HG03025 (cell line): ENCODE results near the gene RIMOC1.

ENCODE experiments used
- ATAC-seq: cut with Tn5 transposase; IDR thresholded peaks from one replicate; pipeline ENCODE4 v1.9.1; 2021; ENCODE audit warnings: mild to moderate bottlenecking, moderate library complexity; ENCODE audit not compliant: unreplicated experiment, low FRiP score

Gene RIMOC1

GRCh38 chr5:41903892-41904799, at the start of gene RIMOC1:
Gene RIMOC1, plus strand, starts transcription at chr5:41904344. Its CDS starts 24 bp downstream, at chr5:41904368.
- peak; percentile 100 for ATAC-seq

GRCh38 chr5:41856644-41857491, 47.3 kb upstream of the RIMOC1 start:
- ATAC-seq, result peak; percentile 88

GRCh38 chr5:41857989-41858388, 46.2 kb upstream of the RIMOC1 start:
- no peak for ATAC-seq

GRCh38 chr5:41858890-41859289, 45.3 kb upstream of the RIMOC1 start:
- ATAC-seq, result no peak

- ATAC-seq, result no peak
These were observed 40.2 kb upstream of the RIMOC1 start for GRCh38 chr5:41863871-41864486.

GRCh38 chr5:41869151-41869723, 34.9 kb upstream of the RIMOC1 start:
- ATAC-seq, result no peak

GRCh38 chr5:41869724-41870626, 34.2 kb upstream of the RIMOC1 start, which contains the start of gene OXCT1:
Gene OXCT1, minus strand, starts transcription at chr5:41870425. Its CDS starts 67 bp downstream, at chr5:41870358.
- ATAC-seq, result peak; percentile 98

- ATAC-seq, result no peak
These were observed 33.5 kb upstream of the RIMOC1 start for GRCh38 chr5:41870627-41871048.

GRCh38 chr5:41871852-41872251, 32.3 kb upstream of the RIMOC1 start:
- no peak for ATAC-seq

GRCh38 chr5:41874512-41875060, 29.6 kb upstream of the RIMOC1 start:
- ATAC-seq, result no peak

GRCh38 chr5:41875121-41875520, 29.0 kb upstream of the RIMOC1 start:
- no peak for ATAC-seq

- no peak for ATAC-seq
These were observed 27.5 kb upstream of the RIMOC1 start for GRCh38 chr5:41876678-41877077.

- ATAC-seq, result no peak
These were observed 26.7 kb upstream of the RIMOC1 start for GRCh38 chr5:41877408-41877807.

GRCh38 chr5:41878173-41878572, 26.0 kb upstream of the RIMOC1 start:
- no peak for ATAC-seq

GRCh38 chr5:41878643-41879478, 25.3 kb upstream of the RIMOC1 start:
- no peak for ATAC-seq

- ATAC-seq, result no peak
These were observed 21.4 kb upstream of the RIMOC1 start for GRCh38 chr5:41882765-41883164.

- no peak for ATAC-seq
These were observed 20.9 kb upstream of the RIMOC1 start for GRCh38 chr5:41883243-41883642.

GRCh38 chr5:41883936-41884335, 20.2 kb upstream of the RIMOC1 start:
- no peak for ATAC-seq
